Cerebellar nuclear complex (tissue), 1 donor: ENCODE measurements around the gene CCNL2.
"Not testable (repeated sequence)": the region's sequence is repeated elsewhere in the genome, so short reads cannot be mapped to it uniquely, and the experiment has no call there.

ENCODE experiments used
- DNase-seq, 2 experiments: peaks; one replicate each; lab custom pipeline; 2025; lab: John Stamatoyannopoulos, UW

The CCNL2 gene

DNA sequence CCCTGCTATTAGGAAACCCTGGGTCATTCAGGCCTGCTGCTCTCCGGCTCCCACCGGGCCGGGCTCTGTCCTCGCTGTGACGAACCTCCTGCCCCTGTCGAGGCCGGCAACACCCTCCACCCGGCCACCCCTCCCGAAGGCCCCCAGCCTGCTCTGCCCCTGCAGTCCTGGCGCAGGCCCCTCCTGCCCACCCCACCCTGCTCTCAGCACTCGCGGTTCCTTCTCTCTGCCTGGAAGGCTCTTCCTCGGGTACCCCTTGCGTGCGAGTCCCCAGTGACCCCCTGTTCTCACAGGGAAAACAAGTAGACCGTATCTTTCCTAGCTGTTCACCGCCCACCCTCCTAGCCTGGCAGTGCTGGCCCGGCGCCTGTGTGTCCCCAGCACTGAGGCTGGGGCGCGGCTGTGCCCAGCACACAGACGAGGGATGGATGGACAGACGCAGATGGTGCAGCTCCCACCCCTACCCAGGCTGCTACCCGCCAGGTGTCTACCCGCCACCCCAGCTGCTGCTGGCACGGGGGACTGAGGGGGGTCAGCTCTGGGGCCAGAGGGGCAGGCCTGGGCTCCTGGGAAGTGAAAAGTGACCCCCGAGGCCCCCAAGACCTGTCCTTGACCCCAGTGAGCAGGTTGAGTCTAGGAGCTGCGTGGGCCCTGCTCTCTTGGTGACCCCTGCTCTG is 33.3 kb upstream of the CCNL2 start:
- no peak for DNase-seq

DNA sequence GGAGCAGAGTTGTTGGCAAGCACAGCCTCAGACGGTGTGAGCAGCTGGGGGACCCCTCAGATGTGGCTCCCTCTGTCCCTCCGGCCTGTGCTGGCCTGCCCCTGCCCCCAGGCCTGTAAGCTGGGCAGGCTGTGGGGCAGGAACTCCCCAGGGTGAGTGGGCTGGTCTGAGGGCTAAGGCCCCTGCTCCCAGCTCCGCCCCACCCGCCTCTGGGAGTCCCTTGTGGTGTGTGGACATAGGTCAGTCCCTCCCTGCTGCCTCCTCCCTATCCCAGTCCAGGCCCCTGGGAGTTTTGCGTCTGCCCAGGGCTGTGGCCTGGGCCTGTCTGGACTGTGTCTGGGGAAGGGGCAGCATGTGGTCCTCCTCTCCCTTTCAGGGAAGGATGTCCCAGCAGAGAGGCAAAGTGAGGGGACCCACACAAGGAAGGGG is 32.7 kb upstream of the CCNL2 start:
- no peak for DNase-seq

DNA sequence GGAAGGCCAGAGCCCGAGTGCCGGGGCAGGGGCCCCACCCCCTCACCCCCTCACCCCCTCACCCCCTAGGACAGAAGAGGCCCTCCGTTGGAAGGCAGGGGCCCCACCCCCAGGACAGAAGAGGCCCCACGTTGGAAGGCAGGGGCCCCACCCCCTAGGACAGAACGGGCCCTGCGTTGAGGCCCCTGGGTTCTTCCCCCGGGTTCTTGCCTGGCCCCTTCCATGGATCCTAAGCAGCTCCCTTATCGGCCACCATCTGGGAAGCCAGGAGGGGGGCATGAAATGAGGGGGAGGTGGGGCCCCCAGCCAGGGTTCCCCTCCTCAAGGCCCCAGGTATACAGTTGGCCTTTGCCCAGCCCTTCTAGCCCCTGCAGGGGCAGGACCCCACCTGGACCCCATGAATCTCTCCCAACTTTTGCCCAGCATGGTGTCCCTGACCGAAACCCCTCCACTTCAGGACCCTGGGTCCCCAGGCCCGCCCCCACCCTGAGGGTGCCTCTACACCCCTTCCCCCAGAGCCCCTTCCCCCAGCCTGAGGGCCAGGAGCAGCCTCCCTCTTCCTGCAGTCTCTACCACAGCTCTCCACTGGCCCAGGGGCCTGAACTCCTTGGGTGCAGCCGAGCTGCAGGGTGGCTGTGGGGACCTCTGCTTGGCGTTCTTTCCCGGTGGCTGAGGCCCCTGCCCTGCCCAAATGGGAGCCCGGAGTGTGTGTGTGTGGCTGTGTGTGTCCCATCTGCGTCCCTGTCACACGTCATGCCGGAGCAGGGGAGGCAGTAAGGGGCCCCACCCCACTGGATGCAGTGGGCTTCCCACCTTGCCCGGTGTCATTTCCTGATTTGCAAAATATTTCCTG is 32.1 kb upstream of the CCNL2 start:
- DNase-seq = no peak

DNA sequence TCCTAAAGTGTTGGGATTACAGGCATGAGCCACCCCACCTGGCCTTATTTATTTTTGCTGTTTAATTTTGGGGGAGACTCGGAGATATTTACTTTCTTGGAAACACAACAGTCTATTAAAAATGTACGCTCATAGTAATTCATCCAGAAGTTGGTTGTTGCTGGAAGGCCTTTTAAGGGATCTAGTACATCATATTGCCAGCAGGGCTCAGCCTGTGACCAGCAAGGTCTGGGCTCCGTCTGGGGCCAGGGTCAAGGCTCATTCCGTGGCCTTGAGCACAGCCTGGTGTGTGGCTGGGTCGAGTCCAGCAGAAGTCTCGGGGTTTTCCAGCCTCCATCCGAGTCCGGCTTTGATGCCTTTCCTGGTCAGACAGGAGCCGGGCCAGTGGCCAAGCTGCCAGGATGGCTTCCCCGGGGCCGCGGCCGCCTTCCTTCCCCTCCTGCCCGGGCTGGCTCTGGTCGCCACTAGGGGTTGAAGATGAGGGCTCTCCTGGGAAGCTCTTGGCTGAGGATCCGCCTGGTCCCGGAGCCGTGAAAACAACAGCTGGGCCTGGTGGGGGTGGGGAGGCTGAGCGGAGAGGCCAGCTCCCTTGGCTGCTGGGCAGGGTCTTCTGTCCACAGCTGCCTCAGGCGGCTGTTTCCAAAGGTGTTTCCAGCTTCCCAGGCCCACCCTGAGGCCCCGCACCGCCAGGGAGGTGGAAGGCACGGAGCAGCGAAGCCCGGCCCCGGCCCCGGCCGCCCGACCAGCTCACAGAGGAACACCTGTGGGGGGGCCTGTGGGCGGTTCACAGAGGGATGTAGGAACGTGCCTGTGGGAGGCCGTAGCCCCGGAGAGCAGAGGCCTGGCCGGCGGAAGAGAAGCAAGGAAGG is 31.2 kb upstream of the CCNL2 start:
- DNase-seq = no peak

DNA sequence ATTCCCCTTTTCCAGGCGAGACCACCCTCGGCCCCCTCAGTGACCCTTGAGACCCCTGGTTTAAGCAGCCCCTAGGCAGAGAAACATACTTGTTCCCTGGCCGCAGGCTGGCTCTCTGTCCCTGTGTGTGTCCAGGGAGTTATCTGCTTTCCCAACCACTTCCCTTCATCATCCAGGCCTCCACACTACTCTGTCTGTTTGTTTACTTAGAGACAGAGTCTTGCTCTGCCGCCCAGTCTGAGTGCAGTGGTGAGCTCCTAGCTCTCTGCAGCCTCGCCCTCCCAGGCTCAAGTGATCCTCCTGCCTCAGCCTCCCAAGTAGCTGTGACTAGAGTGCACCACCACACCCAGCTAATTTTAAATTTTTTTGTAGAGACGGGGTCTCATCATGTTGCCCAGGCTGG is 30.5 kb upstream of the CCNL2 start:
- DNase-seq = no peak

DNA sequence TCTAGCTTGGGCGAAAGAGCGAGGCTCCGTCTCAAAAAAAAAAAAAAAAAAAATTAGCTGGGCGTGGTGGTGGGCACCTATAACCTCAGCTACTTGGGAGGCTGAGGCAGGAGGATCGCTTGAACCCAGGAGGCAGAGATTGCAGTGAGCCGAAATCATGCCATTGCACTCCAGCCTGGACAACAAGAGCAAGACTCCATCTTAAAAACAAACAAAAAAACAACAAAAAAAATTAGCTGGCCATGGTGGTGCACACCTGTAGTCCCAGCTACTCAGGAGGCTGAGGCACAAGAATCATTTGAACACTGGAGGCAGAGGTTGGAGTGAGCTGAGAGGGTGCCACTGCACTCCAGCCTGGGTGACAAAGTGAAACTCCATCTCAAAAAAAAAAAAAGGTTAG is 29.8 kb upstream of the CCNL2 start:
- not testable (repeated sequence) for DNase-seq

DNA sequence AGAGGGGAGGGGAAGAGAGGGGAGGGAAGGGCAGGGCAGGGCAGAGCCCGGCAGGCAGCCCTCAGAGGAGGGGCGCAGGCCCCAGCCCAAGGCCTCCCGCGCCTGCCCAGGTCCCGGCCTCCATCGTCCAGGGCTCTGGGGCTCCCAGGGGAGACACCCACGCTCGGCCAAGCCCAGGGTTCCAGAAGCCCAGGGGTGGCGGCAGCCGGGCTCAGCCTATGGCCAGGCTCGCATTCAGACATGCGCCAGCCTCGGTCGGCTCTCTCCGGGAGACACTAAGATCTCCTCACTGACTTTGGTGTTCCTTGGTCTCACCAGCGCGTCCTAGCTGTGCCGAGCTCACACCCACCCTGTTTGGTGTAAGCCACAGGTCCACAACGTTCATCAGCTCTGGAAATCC is 29.0 kb upstream of the CCNL2 start:
- no peak for DNase-seq

DNA sequence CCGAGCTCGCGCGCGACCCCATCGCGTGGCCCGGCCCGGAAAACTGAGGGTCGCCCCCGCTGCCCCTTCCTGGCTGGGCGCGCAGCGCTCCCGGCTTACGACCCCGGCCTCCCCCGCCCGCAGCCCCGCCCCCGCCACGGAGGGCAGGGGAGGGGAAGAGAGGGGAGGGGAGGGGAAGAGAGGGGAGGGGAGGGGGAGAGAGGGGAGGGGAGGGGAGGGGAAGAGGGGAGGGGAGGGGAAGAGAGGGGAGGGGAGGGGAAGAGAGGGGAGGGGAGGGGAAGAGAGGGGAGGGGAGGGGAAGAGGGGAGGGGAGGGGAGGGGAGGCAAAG is 28.6 kb upstream of the CCNL2 start:
- DNase-seq = no peak

DNA sequence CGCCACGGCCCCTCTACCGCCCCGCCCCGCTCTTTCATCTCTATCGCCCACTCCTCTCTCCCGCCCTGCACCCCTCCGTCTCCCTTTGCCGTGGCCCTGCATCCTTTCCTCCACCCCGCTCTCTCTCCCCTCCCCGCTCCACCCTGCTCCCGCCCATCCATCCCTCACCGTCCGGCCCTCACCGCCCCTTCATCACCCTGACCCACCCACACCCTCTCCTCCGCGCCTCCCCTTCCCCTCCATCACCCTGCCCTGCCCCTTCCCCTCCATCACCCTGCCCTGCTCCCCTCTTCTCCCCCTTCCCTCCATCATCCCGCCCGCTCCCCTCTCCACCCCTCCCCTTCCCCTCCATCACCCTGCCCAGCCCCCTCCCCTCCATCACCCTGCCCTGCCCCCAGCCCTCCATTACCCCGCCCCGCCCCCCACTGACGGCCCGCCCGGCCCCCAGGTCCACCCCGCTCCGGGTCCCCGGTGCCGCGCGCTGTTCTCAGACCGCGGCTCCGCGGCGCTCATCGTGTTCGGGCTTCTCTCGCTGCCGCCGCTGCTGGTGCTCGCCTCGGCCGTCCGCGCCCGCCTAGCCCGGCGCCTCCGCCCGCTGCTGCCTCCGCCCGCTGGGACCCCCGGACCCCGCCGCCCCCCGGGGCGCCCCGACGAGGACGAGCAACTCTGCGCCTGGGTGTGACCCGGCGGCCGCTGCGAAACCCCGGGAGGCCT is 28.1 kb upstream of the CCNL2 start:
- DNase-seq = no peak

DNA sequence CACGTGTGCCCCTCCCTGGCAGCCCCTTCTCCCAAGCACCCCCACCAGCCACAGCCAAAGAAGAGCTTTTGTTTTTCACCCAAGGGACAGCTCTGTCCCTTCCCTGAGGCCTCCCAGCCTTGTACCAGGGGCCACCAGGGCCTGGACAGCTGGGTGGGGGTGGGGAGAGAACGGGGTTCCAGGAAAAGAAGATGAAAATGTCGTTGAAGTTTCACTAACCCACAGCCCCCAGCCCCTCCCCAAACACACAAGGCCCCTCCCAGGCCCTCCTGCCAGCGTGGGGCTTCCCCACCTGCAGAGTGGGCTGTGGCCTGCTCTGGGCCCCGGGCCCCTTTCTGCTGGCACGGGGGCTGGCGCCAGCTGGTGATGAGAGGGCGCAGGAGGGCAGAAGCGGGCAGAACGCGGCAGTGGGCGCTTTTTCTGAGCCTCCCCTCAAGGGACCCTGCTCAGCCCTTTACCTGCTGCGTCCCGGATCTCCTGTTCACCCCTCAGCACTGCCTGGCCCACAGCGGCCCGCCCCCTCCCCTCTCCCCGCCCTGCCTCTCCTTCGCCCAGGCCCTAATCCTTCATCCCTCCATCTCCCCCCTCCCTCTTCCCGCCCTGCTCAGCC is 27.5 kb upstream of the CCNL2 start:
- DNase-seq = no peak

DNA sequence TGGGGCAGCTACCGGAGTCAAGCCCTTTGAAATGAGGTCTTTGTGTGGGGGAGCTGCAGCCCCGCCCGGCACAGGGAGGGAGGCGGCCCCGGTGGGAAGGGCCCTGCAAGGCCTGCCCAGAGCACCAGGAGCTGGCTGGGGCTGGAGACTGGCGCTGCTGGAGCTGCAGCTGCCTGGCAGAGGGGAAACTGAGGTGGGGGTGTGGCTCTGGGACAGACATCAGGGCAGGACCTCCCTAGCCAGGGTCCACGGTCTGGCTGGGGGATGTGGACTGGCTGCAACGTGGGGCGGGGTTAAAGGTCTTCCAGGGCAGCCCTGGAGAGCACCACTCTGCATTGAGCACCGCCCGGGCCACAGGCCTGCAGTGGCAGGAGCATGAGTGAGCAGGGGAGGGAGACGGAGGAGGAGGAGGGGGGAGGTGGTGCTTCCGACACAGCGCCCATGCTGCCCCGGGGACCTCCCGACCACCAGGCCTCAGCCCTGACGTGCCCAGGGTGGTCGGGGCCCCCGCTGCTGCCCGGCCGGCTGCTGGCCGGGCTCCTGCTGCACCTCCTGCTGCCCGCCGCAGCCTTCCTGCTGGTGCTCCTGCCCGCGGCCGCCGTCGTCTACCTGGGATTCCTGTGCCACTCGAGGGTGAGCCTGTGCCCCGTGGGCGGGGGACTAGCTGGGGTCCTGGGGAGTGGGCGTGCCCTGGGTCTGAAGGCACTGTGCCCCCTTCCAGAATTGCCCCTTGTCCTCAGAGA is 26.8 kb upstream of the CCNL2 start:
- DNase-seq = no peak

DNA sequence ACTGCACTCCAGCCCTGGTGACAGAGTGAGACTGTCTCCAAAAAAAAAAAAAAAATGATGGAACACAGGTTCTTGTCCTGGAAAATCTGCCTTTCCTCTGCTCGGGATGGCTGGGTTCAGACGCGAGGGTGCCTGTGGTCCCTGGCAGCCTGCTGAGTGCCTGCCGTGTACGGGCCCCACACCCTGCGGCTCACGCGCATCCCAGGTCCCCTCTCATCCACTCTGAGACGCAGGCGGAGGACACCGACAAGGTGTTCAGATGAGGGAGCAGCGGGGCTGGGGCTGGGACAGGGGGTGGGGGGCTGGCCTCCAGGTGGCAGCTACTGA is 26.3 kb upstream of the CCNL2 start:
- no peak for DNase-seq

DNA sequence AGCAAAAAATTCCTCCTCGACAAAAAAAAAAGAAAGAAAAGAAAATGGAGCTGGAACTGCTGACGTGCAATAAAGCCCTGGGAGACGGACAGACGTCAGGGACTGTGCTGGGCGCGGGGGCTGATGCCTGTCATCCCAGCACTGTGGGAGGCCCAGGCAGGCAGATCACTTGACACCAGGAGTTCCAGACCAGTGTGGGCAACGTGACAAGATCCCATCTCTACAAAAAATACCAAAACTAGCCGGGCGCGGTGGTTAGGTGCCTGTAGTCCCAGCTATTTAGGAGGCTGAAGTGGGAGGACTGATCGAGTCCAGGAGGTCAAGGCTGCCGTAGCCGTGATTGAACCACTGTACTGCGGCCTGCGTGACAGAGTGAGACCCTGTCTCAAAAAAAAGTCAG is 25.6 kb upstream of the CCNL2 start:
- DNase-seq = no peak

DNA sequence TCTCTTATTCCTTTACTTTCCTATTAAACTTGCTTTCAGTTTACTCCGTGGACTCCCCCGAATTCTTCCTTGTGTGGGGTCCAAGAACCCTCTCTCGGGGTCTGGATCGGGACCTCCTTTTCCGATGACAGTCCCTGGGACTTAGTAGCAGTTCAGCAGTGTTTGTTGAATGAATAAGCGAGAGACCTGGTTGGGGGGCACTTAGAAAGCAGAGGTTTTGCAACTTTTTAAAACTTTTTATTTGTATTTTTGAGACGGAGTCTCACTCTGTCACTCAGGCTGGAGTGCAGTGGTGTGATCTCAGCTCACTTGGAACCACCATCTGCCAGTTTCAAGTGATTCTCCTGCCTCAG is 24.1 kb upstream of the CCNL2 start:
- DNase-seq = no peak

DNA sequence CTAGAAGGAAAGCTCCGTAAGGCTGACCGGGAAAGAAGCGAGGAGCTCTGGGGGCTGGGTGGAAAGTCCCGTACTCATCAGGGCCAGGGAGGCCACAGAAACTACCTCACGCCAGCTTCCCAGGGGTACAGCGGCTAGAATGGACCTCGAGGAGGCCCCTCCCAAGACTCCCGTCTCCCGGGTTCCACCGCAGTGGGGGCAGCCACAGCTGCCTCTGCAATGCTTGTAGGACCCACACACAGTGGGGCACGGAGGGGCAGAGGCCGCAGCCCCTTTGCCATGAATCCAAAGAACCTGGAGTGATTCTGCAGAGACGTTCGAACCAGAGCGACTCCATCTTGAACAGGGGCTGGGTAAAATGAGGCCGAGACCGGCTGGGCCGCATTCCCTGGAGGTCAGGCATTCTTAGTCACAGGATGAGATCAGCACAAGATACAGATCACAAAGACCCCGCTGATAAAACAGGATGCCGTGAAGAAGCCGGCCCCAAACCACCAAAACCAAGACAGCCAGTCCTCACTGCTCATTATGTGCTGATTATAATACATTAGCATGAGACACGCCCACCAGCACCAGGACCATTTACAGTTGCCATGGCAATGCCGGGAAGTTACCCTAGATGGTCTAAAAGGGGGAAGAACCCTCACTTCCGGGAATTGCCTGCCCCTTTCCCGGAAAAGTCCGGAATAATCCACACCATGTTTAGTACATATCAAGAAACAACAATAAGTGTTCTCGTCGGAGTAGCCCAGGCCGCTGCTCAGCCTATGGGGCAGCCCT is 23.5 kb upstream of the CCNL2 start:
- DNase-seq = no peak

DNA sequence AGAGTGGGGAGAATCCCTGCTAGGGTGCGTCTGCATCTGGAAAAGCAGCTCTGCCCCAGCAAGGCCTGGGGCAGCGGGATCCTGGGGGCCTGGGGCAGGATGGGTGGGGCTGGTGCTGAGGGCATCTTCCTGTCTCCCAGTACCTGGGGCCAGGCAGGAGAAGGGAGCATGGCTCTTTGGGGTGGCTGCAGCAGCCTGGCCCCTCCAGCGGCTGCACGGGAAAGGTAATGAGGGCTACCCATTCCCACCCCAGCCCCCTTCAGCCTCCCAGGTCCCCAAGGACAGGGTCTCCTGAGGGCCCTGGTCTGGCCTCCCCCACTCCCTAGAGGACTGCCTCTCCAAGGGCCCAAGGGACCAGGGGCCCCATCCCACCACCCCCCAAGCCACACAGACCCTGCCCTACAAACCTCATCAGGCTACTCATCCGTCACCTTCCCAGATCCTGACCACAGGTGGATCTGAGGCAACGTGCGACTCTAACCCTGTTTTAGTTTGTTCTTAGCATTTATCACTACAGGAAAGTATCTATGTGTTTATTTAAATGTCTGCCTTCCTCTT is 22.9 kb upstream of the CCNL2 start:
- DNase-seq = no peak

DNA sequence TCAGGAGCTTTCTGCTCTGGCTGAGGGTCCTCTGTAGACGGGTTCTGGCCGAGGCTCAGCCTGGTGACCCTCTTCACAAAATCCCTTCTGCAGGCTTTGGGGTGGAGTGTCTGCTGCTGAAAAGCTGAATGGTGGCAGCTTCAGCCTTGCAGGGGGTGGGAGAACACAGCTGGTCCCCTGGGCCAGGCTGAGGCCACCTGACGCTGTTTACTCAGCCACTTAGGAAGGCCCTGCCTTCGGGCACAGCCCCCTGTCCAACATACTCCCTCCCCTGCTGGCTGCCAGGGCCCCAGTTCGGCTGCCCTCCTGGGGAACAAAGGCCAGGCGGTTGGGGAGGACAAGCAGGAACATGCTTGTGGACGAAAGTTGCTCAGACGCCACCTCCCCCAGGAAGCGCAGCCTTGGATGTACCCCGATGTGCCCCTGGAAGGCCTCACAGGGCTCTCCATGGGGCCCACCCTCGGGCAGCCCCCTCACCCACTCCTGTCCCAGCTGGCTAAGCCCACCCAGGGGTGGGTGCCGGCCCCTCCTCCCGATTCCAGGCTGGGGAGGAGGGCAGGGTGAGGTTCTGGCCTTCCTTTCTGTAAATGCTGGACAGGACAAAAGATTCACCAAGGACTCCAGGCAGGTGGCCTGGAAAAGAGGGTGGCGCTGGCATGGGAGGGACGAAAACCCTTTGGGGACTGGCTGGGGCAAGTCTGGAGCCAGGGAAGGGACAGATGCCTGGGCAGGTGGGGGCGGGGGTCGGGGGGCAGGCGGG is 22.2 kb upstream of the CCNL2 start, which contains the start of gene ANKRD65:
Gene ANKRD65, minus strand, starts transcription at position 130 of the 760 bp plus-strand sequence. CDS start 271 bp downstream, outside the sequence.
- DNase-seq = no peak

DNA sequence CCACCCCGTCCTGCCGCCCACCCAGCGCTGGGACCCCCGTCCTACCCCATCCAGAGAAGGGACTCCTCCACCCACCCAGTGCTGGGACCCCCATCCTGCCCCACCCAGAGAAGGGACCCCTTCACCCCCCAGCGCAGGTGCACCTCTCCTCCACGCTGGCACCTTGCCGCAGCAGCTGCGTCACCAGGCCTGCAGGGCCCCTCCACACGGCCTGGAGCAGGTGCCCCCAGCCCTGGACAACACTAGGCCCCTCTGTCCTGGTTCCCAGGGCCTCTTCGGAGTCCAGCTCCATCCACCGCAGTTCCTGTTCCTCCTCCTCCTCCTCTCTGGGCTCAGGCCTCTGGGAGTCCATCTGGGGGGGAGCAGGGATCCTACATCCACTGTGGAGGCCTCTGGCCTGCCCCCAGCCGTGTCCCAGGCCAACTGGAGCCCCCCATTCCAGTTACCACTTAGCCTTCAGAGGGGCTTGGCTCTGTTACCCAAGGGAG is 21.6 kb upstream of the CCNL2 start:
- no peak for DNase-seq
